ENCODE results near the gene NFS1.
"Not testable (repeated sequence)": the region's sequence is repeated elsewhere in the genome, so short reads cannot be mapped to it uniquely, and the experiment has no call there.

The NFS1 gene

GRCh38 chr20:35706591-35707529, 7.7 kb upstream of the NFS1 start:
- DNase-seq: not testable (repeated sequence)

DNA sequence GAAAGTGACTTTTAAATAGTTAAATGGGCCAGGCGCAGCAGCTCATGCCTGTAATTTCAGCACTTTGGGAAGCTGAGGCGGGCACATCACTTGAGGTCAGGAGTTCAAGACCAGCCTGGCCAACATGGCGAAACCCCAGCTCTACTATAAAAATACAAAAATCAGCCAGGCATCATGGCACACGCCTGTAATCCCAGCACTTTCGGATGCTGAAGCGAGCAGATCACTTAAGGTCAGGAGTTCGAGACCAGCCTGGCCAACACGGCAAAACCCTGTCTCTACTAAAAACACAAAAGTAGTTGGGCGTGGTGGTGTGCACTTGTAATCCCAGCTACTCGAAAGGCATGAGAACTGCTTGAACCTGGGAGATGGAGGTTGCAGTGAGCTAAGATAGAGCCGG, 6.7 kb upstream of the NFS1 start:
- DNase-seq: not testable (repeated sequence)

DNA sequence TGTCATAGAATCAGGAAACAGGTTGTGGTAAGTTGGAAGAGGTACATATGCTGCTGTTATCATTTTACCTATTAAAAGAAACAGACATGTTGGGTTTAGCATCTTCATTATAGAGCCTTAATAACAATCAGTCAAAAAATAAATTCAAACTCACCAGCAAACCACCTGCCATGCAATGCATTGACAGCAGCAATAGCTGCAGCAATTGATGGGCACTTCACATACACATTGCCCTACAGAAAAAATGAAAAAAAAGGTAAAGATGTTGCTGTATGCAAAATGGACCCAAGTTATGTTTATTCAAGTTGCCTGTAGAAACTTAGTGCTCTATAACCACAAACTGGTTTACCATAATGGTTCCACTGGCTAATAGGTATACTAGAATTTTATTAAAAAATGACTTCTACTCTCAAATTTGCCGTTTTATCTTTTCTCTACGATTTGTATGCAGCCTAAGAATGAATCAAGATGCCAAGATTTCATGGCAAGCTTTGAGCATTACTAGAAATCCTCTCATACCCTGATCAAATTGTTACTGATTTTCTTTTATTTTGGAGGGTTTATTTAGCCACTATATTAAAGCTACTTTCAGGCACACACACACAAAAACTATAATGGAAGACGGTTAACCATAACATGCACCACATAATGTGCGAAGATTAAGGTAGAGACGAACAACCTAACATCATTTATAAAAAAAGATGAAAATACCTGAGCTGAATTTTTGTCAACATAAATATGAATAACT, 5.5 kb upstream of the NFS1 start:
- DNase-seq: no peak

DNA sequence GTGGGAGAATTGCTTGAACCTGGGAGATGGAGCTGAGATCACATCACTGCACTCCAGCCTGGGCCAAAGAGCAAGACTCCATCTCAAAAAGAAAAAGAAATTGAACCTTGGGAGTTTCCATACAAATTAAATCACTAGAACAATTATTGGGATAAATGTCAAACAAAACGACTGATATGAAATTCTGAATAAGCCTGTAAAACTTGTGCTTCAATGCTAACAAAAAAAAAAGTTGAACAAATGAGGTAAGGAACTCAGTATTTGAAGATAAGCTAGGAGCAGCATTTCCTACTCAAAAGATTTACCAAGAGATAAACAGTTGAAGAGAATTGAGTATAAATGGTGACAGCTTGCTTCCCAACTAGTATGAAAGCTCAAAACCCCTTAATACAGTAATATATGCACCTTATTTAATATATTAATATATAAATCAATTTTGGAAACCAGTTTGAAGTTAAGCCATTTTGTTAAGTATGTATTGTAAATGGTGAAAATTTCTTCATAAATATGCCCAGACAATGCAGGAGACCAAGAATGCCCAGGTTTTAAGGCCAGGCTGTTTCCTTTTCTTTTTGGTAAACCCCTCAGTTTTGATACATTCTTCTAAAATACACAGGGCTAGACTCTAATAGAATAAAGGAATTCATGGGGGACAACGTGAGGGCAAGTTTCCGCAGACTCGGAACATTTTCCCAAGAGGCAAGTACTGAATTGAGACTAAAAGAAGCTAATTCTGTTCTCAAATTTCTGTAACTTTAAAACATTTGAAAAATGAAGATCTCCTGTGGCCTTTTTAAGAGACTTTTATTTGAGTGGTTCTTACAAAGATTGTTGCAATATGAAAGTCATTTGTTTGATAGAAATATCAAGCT, 3.9 kb upstream of the NFS1 start:
- no peak for DNase-seq

- no peak for DNase-seq
Measured at GRCh38 chr20:35702051-35702823, 3.1 kb upstream of the NFS1 start.

GRCh38 chr20:35700625-35701148, 1.5 kb upstream of the NFS1 start:
- DNase-seq: no peak

- no peak for DNase-seq
Measured at GRCh38 chr20:35699957-35700624, 939 bp upstream of the NFS1 start.

DNA sequence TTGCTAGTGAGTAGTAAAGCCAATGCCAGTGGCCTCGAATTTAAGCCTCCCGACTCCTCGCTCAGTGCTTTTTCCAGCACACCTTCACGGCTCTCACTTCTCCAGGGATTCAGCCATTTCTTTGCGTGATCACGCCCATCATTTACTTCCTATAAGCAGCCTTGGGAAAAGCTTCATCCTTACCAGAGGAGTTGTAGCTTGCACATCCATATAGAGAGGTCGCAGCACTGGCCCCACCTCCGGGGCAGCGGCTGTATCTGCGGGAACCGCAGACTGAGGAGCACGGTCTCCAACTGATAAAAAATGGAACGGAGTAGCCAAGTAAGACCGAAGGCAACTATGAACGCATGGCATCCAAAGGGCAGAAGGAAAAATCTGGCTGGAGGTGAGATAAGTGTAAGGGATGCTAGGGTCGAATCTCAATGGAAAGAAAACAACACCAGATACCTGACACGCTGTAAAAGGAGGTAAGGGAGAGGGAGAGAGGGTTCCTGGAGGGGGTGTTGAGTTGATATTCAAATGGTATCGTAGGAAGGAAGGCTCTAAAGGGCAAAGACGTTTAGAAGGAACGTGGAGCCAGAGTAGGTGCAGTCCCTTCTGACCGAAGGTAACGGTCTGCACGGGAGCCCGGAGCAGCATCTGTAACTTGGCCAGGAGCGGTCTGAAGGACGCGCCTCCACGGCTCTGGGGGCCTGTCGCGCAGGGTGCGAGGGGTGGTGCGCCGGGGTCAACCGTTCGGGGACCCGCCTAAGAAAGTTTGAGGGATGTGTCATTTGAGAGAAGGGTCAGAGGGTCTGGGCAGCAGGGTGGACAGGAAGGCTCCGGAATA, 640 bp downstream of the NFS1 start:
- DNase-seq: no peak

- no peak for DNase-seq
Measured at GRCh38 chr20:35697696-35698297, 1.4 kb downstream of the NFS1 start.

DNA sequence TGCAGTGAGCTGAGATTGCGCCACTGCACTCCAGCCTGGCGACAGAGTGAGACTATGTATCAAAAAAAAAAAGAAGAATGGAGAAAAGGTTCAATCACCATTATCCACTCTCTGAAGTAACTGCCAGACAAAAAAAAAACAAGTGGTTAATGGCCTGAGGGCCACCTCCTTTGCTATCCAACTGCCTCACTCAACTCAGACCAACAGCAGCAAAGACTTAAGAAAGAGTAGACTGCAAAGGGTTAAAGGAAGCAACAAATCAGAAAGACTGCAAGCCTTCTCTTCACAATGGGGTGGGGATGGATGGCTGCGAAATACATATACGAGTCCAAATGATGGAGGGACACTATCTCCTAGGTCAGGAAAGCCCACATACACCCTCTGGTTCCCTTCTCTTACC, 3.2 kb downstream of the NFS1 start:
- no peak for DNase-seq

GRCh38 chr20:35695245-35695749, 3.9 kb downstream of the NFS1 start:
- no peak for DNase-seq

GRCh38 chr20:35690265-35690664, 8.9 kb downstream of the NFS1 start:
- no peak for DNase-seq

GRCh38 chr20:35686872-35687271, 12.3 kb downstream of the NFS1 start:
- not testable (repeated sequence) for DNase-seq

DNA sequence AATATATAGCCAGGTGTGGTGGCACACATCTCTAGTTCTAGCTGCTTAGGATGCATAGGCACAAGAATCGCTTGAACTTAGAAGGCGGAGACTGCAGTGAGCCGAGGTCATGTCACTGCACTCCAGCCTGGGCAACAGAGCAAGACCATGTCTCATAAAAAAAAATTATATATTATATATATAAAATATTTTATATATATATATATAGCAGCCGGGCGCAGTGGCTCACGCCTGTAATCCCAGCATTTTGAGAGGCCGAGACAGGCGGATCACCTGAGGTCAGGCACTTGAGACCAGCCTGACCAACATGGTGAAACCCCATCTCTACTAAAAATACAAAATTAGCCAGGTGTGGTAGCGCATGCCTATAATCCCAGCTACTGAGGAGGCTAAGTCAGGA, 13.8 kb downstream of the NFS1 start:
- not testable (repeated sequence) for DNase-seq

DNA sequence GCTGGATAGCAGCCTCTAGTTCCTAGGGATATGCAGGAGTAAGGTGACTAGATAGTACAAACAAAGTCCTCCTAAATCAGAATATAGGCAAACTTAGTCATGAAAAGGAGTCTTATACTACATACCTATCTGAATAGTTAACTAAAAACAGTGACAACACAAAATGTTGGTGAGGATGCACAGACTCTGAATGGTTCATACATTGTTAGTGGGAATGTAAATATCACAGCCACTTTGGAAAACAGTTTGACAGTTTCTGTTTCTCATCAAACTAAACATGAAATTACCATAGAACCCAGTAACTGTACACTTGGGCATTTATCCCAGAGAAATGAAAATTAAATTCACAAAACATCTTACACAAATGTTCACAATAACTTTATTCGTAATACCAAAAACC, 17.2 kb downstream of the NFS1 start:
- no peak for DNase-seq

- DNase-seq: no peak
Measured at GRCh38 chr20:35680452-35681183, 18.5 kb downstream of the NFS1 start.

- DNase-seq: no peak
Measured at GRCh38 chr20:35674921-35675320, 24.2 kb downstream of the NFS1 start.

DNA sequence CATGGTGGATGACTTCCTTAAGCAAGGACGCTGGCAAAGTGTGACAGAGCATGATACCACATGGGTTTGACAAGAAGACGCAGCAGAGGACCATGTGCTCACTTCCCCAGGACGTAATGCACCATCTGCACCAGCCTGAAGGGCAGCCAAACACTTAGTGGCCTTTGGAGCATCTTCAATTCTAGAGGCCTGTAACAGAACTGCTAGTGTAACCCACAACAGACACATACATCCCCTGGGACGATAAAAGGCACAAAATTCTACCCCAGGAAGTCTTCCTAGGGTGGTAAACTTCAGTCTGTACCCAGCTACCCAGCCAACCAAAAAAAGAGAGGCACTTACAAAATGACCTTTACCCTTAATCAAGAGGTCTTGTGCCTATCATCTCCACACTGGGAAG, 25.3 kb downstream of the NFS1 start:
- DNase-seq: no peak

GRCh38 chr20:35669681-35670080, 29.5 kb downstream of the NFS1 start:
- no peak for DNase-seq
